ENCODE measurements around the gene SPOCK1. TPM values are rescaled to one million over a fixed set of nuclear protein-coding genes. Genes with fewer than 3 reads are reported as not detected.

SPOCK1 gene
- total RNA-seq, 1 donor from 2014 or later = 19.6 TPM

GRCh38 chr5:137325721-137326120 is 173.4 kb downstream of the SPOCK1 start:
- DNase-seq (no peak), ATAC-seq (ENCODE audit: poor library complexity) (no peak)
- intact Hi-C loops (cut with DNase I) = no loop called here

GRCh38 chr5:137320056-137321045 is 178.8 kb downstream of the SPOCK1 start:
- intact Hi-C loops (cut with DNase I) = loop anchor here (1.0 kb wide), 1 partner anchor 179 kb away; the partner anchor contains the start of gene SPOCK1
- no peak for DNase-seq
- peak; percentile 43 for ATAC-seq (ENCODE audit: poor library complexity)

- DNase-seq = no peak
- intact Hi-C loops (cut with DNase I) = no loop called here
- no peak for ATAC-seq (ENCODE audit: poor library complexity)
These were observed 181.1 kb downstream of the SPOCK1 start for GRCh38 chr5:137318027-137318426.

- DNase-seq (no peak), ATAC-seq (ENCODE audit: poor library complexity) (peak; percentile 23)
- intact Hi-C loops (cut with DNase I) = no loop called here
These were observed 182.8 kb downstream of the SPOCK1 start for GRCh38 chr5:137316346-137316736.

- peak; percentile 65 for ATAC-seq (ENCODE audit: poor library complexity)
- intact Hi-C loops (cut with DNase I) = no loop called here
These were observed 183.4 kb downstream of the SPOCK1 start for GRCh38 chr5:137315534-137316345.

GRCh38 chr5:137315109-137315508 is 184.0 kb downstream of the SPOCK1 start:
- intact Hi-C loops (cut with DNase I) = no loop called here
- ATAC-seq (ENCODE audit: poor library complexity) (no peak), DNase-seq (no peak)

More at GRCh38 chr5:137315534-137316345, 183.4 kb downstream of the SPOCK1 start:
- DNase-seq = no peak

GRCh38 chr5:137313526-137314175 is 185.5 kb downstream of the SPOCK1 start:
- intact Hi-C loops (cut with DNase I) = no loop called here
- ATAC-seq (ENCODE audit: poor library complexity) (peak; percentile 49), DNase-seq (no peak)

- no peak for ATAC-seq (ENCODE audit: poor library complexity)
- intact Hi-C loops (cut with DNase I) = no loop called here
- no peak for DNase-seq
These were observed 187.1 kb downstream of the SPOCK1 start for GRCh38 chr5:137312011-137312410.

- ATAC-seq (ENCODE audit: poor library complexity) (no peak), DNase-seq (no peak)
- intact Hi-C loops (cut with DNase I) = no loop called here
These were observed 188.9 kb downstream of the SPOCK1 start for GRCh38 chr5:137310051-137310730.

- ATAC-seq (ENCODE audit: poor library complexity) = no peak
- intact Hi-C loops (cut with DNase I) = no loop called here
- DNase-seq = no peak
These were observed 189.8 kb downstream of the SPOCK1 start for GRCh38 chr5:137309290-137309689.

GRCh38 chr5:137308311-137308710 is 190.8 kb downstream of the SPOCK1 start:
- intact Hi-C loops (cut with DNase I) = no loop called here
- DNase-seq = no peak

GRCh38 chr5:137306903-137307302 is 192.2 kb downstream of the SPOCK1 start:
- intact Hi-C loops (cut with DNase I) = no loop called here
- DNase-seq = no peak
- no peak for ATAC-seq (ENCODE audit: poor library complexity)

More at GRCh38 chr5:137308311-137308710, 190.8 kb downstream of the SPOCK1 start:
- no peak for ATAC-seq (ENCODE audit: poor library complexity)

- ATAC-seq (ENCODE audit: poor library complexity) (no peak), DNase-seq (no peak)
- intact Hi-C loops (cut with DNase I) = no loop called here
These were observed 193.0 kb downstream of the SPOCK1 start for GRCh38 chr5:137305971-137306602.

- DNase-seq (peak; percentile 47), ATAC-seq (ENCODE audit: poor library complexity) (peak; percentile 86)
- intact Hi-C loops (cut with DNase I) = no loop called here
These were observed 194.8 kb downstream of the SPOCK1 start for GRCh38 chr5:137304226-137304874.

GRCh38 chr5:137303509-137303908 is 195.6 kb downstream of the SPOCK1 start:
- ATAC-seq (ENCODE audit: poor library complexity) = no peak
- no peak for DNase-seq
- intact Hi-C loops (cut with DNase I) = no loop called here

GRCh38 chr5:137300411-137301240 is 198.5 kb downstream of the SPOCK1 start:
- ATAC-seq (ENCODE audit: poor library complexity) = peak; percentile 43
- intact Hi-C loops (cut with DNase I) = no loop called here
- no peak for DNase-seq

Data from Right ventricle myocardium superior (tissue), 1 donor.